Activated CD4-positive, alpha-beta T cell treated with anti-CD3 and anti-CD28 coated beads for 48 hours (primary cell): Measurements from ENCODE around the gene JDP2.
"Not testable (repeated sequence)": the region's sequence is repeated elsewhere in the genome, so short reads cannot be mapped to it uniquely, and the experiment has no call there.

Experiments used
- DNase-seq: peaks from one replicate; pipeline ENCODE4 v3.0.0-alpha.2; 2020

Gene JDP2

DNA sequence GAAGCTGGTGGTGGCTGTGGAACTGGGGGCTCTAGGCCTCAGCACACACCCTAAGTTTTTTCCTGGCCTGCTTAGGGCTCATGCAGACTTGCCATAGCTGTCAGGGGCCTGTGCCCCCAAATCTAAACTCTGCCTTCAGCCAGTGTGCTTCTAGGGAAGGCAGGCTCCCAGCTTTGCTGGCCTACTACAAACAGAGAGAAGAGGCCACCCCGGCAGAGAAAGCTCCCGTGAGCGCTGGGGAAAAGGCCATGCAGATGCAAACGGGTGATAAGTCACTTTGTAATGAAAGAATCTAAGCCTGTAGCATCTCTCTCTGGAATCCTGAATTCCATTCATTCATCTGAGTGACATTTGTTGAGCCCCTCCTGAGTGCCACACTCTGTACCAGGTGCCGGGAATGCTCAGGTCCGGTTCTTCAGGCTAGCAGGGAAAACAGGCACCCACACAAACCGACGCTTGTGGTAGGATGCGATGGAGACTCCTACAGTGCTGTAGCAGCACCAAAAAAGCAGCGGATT, 29.9 kb downstream of the JDP2 start:
- no peak for DNase-seq

DNA sequence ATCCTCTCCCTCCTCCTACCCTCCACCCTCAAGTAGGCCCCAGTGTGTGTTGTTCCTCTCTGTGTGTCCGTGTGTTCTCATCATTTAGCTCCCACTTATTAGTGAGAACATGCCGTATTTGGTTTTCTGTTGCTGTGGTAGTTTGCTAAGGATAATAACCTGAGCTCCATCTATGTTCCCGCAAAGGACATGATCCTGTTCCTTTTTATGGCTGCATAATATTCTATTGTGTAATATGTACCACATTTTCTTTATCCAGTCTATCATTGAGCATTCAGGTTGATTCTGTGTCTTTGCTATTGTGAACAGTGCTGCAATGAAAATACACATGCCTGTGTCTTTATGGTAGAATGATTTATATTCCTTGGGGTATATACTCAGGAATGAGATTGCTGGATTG, 30.5 kb downstream of the JDP2 start:
- DNase-seq, result no peak

DNA sequence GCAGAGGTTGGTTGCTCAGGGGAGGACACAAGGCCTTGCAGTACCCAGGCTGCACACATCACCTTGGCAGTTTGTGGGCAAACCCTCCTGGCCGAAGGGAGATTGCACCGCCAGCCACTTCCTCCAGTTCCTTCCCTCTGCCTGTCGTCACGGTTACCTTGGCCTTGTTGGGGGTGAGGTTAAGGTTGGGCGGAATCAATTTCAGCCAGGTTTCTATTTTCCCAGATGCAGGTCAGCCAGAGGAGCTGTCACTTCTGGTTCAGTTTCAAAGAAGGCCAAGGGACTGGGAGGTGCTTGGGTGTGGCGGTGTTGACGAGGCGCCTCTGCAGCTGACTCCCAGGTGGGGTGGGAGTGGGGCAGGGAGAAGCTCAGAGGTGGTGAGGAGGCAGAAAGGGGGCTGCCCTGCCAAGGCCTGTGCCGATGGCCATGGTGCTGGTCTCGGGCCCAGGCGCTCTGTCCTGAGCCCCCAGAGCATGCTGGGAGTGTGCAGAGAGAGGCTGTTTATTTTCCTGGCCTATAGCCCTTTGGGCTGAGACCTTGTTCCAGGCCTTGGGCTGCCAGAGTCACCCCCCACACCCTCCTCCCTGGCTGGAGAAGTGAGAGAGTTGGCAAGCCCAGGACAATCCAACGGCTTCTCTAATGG, 31.4 kb downstream of the JDP2 start:
- DNase-seq, result no peak

DNA sequence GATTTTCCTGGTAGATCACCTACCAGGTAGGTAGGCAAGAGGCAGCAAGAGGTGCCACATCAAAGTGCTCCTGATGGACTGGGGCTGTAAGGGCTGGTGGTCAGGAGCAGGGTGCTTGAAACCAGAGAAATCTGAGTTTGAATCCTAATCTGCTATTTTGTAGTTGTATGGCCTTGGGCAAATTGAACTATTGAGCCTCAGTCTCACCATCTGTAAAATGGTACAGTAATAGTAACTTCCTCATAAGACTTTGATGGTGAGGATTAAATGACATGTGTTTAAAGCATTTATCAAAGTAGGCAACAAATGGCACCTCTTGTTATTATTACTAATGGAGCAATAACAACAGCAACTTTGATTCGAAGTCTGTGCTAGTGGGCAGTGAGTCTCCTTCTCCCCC, 32.0 kb downstream of the JDP2 start:
- no peak for DNase-seq

DNA sequence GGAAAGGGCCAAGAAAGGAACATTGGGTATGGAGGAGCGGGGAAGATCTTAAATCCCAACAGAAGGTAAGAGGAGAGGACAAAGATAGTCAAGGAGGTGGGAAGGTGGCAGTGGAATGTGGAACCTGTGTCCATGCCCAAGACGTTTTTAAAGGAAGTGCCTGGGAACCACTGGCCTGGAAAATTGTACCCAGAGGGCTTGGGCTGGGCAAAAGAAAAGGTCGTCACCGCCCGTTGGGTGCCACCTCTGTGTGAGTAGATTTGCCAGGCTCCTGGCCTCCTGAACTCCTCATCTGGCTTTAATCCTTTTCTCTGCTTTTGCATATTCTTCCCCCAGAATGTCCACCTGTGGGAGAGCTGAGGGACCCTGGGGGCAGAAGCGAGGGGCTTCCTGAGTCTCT, 32.6 kb downstream of the JDP2 start:
- DNase-seq, result no peak

- DNase-seq, result no peak
Measured at GRCh38 chr14:75461303-75461702, 33.5 kb downstream of the JDP2 start.

- DNase-seq, result no peak
Measured at GRCh38 chr14:75461755-75462349, 34.0 kb downstream of the JDP2 start.

DNA sequence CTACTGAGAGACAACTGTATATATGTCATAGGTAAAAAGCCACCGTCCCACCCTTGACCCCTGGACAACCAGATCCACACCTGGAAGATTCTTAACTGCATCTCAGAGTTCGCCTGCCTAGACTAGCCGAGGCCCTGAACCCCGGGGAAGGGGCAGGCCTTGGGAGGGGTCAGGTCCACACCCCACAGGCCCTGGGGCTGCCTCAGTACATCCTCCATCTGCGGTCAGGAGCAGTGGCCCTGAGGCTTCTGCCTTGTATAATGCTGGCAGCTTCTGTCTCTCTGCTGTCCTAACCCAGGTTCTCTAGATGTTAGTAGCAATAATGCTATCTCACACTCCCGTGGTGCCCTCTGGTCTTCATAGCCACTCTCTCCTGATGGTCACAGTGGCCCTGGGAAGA, 36.8 kb downstream of the JDP2 start:
- no peak for DNase-seq

DNA sequence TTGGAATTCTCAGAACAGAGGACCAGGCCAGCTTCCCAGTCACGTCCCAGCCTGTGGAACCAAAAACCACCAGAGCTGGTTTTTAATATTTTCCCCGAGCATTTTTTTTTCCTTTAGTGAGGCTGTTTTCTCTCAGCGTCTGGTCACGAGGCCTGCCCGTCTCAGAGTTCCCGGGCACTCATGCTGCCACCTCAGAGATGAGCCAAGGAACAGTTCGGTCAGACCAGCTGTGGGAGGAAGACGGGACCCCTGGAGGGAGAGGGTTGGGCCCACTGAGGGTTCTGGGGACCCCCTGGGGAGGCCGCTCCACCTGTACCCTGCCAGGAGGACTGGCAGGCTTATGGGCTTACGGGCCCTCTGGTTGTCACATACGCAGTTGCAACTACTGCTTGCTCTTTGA, 39.9 kb downstream of the JDP2 start:
- DNase-seq, result no peak

- no peak for DNase-seq
Measured at GRCh38 chr14:75469164-75469563, 41.3 kb downstream of the JDP2 start.

DNA sequence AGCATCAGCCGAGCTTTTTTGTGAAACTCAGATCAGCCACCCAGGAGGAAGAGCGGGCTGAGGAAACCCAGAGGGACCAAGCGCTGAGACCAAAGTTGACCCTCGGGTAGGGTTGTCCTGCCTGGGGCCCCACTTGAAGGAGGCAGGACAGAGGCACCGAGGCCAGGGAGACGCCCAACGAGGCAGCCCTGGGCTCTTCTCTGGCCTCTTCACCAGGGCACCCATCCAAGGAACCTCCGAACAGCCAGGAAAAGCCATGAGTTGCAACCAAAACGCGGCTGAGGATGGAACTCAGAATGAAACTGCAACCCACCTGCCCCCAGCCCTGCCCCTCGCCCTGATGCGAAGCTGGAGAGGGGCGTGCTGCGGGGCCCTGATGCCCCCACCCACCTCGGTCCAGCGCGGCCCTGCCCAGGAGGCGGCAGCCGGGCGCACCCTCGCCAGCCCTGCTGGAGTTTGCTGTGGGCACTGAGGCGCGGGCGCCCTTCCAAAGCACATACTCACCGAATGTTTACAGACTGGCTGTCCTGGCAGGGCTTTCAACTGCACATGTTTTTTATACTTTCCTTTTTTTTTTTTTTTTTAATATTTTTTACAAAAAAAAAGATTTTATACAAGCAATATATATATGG, 41.9 kb downstream of the JDP2 start:
- DNase-seq, result no peak

GRCh38 chr14:75470238-75470797, 42.5 kb downstream of the JDP2 start:
- no peak for DNase-seq

GRCh38 chr14:75471059-75471458, 43.2 kb downstream of the JDP2 start:
- DNase-seq, result no peak

GRCh38 chr14:75474127-75474526, 46.3 kb downstream of the JDP2 start:
- DNase-seq, result not testable (repeated sequence)

- no peak for DNase-seq
Measured at GRCh38 chr14:75476274-75476995, 48.6 kb downstream of the JDP2 start.

GRCh38 chr14:75477881-75478280, 50.1 kb downstream of the JDP2 start:
- DNase-seq, result no peak

DNA sequence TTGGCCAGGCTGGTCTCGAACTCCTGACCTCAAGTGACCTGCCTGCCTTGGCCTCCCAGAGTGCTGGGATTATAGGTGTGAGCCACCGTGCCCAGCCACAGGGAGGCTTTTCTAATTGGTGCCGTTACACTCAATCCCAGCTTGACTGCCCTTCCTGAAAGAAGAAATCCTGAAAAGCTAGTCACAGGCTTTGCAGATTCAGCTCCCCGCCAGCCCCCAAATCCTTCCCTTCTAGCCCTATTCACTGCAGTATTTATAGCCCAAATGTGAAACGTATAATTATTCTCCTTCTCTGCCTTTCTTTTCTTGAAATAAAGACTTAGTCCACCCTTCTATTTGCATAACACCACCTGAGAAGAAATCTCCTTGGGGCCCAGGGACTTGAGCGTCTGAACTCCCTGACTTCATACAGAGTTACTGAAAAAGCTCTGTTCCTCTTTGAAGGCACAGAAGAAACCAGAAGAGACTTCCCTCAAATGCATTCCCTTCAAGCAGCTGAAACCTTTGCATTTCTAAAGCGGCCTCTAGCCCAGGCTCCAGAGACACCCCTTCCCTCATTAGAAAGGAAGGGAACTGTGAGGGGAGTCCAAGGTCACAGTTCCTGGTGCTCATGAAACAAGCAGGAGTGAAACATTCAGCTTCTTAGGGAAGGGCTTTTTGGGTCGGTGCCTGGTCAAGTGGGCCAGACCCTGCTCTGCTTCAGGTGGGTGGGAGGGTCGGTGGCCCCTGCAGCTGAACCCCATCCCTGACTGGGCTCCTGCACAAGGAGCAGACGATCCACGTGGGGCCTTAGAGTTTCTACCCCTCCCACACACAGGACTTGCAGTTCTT, 52.2 kb downstream of the JDP2 start:
- no peak for DNase-seq

GRCh38 chr14:75482366-75482765, 54.5 kb downstream of the JDP2 start:
- DNase-seq, result no peak

DNA sequence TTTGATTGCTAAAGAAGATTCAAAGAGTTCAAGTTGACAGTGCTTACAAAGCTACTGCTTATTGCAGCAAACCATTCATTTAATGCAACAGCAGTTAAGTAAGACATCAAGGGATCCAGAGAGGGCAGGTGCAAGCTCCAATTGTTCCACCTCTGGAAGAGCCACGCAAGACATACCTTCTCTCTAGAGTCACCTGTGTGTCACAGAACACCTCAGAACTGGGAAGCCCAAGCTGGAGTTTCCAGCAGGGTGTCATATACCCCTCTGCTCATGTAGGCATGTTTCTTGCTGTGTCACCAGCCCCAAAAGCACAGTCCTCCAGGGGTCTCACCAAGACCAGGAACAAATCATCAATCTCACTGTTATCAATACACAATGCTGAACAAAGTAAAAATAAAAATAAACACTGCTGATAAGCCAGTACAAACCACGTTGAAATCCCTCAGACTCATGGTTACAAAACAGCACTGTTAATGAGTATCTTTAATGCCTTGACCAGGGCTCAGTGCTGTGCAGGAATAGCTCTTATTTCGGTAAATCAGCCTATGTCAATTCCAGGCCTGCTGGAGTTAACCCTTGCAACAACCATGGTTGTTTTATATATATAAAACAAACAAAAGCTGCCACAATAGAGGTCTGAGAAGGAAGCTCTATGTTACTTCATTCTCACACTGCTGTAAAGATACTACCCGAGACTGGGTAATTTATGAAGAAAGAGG, 57.0 kb downstream of the JDP2 start:
- DNase-seq, result no peak

DNA sequence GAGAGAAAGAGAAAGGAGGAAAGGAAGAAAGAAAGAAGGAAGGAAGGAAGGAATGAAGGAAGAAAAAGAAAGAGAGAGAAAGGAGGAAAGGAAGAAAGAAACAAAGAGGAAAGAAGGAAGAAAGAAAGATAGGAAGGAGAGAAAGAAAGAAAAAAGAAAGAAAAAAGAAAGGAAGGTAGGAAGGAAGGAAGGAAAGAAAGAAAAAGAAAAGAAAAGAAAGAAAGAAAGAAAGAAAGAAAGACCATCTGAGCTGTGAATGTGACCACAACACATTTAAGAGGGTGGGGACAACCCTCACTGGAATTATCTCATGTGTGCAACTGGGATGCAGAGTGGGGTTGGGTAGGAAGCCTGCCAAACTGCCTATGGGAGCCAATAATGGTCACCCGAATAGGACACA, 58.5 kb downstream of the JDP2 start:
- no peak for DNase-seq

DNA sequence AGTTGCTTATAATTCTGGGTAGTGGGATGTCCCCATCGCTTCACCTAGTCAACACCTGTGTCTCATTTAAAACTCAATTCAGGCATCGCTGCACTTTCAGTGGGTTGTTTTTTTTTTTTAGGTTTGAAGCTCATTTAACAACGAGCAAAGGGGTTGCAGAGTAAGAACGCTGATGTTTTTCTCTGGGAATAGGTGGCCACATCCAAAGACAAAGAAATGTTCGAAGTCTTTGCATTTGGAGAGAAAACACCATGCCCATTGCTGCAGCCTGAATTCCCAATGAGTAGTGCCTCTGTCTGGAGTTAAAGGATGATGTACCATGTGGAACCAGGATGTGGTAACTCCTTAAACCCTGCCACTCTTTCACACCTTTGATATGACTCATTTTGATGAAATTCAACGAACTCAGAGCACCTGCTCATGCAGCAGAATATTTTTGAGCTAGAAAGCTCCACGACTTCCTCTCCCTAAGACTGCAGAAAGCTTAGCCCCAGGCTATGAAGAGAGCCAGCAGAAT, 59.4 kb downstream of the JDP2 start:
- peak; percentile 12 for DNase-seq

- DNase-seq, result no peak
Measured at GRCh38 chr14:75489480-75489837, 61.6 kb downstream of the JDP2 start.
